Neuron (in vitro differentiated cells): ENCODE results near the gene SWT1.
"Not testable (repeated sequence)": the region's sequence is repeated elsewhere in the genome, so short reads cannot be mapped to it uniquely, and the experiment has no call there.

Experiments
- H2AFZ ChIP-seq: one replicate; pipeline ENCODE4 v1.6.1; 2013; ENCODE audit warnings: low read depth, mild to moderate bottlenecking, inconsistent platforms, low read length, moderate library complexity
- H3K27me3 ChIP-seq: one replicate; pipeline ENCODE4 v1.6.1; 2013; ENCODE audit warnings: low read length; ENCODE audit not compliant: insufficient read depth
- H3K36me3 ChIP-seq: one replicate; pipeline ENCODE4 v1.6.1; 2013; ENCODE audit warnings: low read length; ENCODE audit not compliant: insufficient read depth
- H3K4me1 ChIP-seq: one replicate; pipeline ENCODE4 v1.6.1; 2013; ENCODE audit warnings: low read length; ENCODE audit not compliant: insufficient read depth
- H3K4me3 ChIP-seq: 2 replicates; pipeline ENCODE4 v1.5.1; 2013; ENCODE audit warnings: mild to moderate bottlenecking, low read length, moderate library complexity
- H3K9me3 ChIP-seq: one replicate; pipeline ENCODE4 v1.6.1; 2013; ENCODE audit warnings: low read length

SWT1 gene

DNA sequence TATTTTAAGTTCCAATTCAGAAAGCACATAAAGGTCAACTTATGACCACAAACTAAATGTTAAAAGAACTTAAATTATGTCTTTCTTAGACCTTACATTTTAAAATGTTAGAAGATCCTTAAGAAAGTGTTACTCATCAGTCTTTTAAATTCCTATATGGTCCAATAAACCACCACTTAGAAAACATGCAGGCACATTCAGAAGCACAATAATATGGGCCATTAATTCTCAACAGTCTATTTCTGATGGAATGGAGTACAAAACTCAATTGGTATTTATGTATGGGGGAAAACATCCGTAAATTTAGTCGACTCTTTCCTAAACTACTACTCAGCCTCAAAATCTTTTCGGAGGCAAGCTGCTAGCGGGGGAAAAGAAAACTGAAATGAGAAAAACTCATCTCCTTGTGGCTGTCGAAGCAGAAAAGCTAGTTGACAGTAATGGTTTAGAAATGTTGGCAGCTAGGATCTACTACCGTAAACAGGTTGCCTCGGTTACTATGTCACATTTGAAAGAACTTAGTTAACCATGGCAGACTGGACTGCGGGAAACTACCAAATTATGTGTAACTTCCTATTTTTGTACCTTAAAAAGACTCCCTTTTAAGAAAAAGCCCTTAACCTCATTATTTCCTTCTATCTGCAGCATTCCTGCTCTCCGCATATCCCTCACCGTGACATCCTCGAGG, 1.2 kb upstream of the SWT1 start:
- peaks cover 17% of the 10 kb centered on the region for H3K4me1 ChIP-seq
- peak overlapping the region; percentile 94 for H3K4me3 ChIP-seq
- no peaks in the 10 kb centered on the region for H3K27me3 ChIP-seq
- no peaks in the 10 kb centered on the region for H3K9me3 ChIP-seq
- peaks cover 5% of the 10 kb centered on the region for H3K36me3 ChIP-seq
- peak overlapping the region; percentile 69 for H2AFZ ChIP-seq

DNA sequence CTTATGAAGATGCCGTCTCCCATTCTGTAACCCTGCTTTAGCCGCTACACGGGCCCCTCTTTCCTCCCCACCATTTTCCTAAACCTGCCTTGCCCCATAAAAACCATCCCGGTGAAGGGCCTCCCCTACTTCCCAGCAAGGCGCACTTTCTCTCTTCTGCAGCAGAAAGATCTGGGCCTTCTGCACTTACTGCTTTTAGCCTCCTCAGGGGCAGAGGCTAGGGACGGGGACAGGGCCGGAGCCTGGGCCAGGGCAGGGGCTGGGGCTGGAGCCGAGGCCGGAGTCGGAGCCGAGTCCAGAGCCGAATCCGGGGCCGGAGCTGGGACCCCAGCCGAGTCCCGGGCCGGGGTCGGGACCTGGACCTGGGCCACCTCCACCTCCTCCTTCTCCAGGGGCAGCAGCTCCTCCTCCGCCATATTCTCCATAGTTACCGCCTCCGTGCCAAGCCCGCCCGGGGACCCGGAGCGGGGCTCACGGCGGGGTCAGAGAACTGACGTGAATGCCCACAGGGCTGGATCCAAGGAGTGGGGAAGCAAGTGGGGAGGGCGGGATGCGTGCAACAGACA, 596 bp upstream of the SWT1 start:
- Histone ChIP-seq H3K4me3 (peak overlapping the region; percentile 94), H2AFZ (peak overlapping the region; percentile 69)

DNA sequence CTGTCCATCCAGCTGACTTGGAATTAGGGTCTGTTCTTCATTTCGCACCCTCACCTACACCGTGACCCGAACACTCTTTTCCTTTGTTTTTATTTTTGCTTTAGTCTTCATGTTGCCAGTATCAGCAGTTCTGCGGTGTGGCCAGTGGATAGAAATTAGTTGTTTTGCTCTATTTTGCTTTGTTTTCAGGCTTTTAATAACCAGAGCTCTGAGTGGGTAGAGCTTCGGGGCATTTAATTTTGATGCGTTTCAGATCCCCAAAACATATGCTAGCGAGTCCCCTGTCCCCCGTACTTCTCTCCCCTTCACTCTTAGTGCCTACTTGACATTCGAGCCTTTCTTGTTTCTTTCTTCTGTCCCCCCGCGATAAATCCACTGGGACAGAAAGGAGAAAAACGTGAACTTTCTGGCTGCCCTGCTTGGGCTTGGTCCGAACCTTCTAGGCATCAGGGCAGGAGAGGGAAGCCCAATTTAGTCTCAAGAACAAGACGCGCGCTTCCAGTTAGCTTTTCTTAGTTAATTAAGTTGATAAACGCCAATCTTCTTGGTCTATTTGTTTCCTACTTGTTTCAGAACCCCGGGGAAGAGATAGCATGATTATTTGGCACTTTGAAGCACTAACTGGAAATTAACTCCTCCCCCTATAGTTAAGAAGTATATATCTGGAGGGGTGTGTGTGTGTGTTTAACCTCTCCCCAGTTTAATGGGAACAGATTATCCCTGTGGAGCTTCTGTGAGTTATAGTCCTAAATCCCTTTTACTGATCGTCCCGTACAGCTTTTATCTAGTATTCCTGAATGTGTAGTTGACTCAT, 839 bp downstream of the SWT1 start:
- H3K4me1 ChIP-seq: peaks cover 17% of the 10 kb centered on the region
- no peaks in the 10 kb centered on the region for H3K36me3 ChIP-seq
- peak overlapping the region; percentile 94 for H3K4me3 ChIP-seq
- H2AFZ ChIP-seq: peak overlapping the region; percentile 89
- H3K27me3 ChIP-seq: no peaks in the 10 kb centered on the region
- no peaks in the 10 kb centered on the region for H3K9me3 ChIP-seq

More for the DNA sequence above, 596 bp upstream of the SWT1 start:
- Histone ChIP-seq H3K4me1 (peaks cover 17% of the 10 kb centered on the region), H3K36me3 (peaks cover 1% of the 10 kb centered on the region), H3K27me3 (no peaks in the 10 kb centered on the region), H3K9me3 (no peaks in the 10 kb centered on the region)

DNA sequence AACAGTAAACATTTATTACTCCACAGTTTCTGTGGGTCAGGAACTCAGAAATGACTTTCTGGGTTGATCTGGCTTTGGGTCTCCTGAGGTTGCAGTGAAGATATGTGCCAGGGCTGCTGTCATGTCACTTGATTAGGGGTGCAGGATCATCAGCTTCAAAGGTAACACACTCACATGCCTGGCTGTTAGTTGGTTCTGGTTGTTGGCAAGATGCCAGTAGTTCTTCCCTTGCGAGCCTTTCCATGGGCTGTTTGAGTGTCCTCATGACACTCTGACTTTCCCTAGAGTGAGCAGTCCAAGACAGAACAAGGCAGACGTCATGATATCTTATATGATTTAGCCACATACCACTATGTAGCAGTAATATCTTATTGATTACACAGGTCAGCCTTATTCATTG, 1.8 kb downstream of the SWT1 start:
- Histone ChIP-seq H2AFZ (no peak overlapping the region), H3K9me3 (no peaks in the 10 kb centered on the region), H3K4me3 (no peak overlapping the region), H3K36me3 (peaks cover 2% of the 10 kb centered on the region), H3K4me1 (peaks cover 17% of the 10 kb centered on the region), H3K27me3 (no peaks in the 10 kb centered on the region)

DNA sequence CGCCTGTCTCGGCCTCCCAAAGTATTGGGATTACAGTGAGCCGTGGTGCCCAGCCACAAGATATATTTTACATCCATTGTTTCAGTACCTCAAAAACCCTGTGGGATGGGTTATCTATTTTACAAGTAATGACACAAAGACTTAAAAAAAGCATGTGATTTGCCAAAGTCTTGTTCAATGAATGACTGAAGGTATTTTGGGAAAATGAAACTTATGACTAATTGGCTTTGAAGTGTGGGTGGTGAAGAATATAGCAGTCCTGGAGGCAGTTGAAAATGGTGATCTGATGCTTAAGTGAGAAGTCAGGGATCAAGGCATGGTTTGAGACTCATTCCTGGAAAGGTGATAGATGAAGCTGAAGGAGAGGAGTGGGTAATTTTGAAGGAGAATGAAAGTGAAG, 3.0 kb downstream of the SWT1 start:
- no peak overlapping the region for H3K4me3 ChIP-seq
- no peaks in the 10 kb centered on the region for H3K27me3 ChIP-seq
- peaks cover 16% of the 10 kb centered on the region for H3K4me1 ChIP-seq
- peaks cover 2% of the 10 kb centered on the region for H3K36me3 ChIP-seq
- no peaks in the 10 kb centered on the region for H3K9me3 ChIP-seq
- no peak overlapping the region for H2AFZ ChIP-seq

DNA sequence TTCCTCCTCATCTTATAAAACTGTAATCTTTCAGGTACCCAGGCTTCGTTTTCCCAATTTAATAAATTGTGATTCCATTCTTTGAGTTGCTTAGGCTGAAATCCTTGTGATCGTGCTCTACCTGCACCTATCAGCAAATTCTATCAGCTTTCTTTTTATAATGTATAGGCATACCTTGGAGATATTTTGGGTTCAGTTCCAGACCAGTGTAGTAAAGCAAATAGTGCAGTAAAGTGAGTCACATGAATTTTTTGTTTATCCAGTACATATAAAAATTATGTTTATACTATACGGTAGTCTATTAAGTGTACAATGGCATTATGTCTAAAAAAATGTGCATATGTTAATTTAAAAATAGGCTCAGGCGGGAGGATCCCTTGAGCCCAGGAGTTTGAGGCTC, 5.5 kb downstream of the SWT1 start:
- Histone ChIP-seq H2AFZ (no peak overlapping the region), H3K4me3 (no peak overlapping the region), H3K4me1 (peaks cover 9% of the 10 kb centered on the region), H3K36me3 (peaks cover 11% of the 10 kb centered on the region), H3K27me3 (no peaks in the 10 kb centered on the region), H3K9me3 (no peaks in the 10 kb centered on the region)

DNA sequence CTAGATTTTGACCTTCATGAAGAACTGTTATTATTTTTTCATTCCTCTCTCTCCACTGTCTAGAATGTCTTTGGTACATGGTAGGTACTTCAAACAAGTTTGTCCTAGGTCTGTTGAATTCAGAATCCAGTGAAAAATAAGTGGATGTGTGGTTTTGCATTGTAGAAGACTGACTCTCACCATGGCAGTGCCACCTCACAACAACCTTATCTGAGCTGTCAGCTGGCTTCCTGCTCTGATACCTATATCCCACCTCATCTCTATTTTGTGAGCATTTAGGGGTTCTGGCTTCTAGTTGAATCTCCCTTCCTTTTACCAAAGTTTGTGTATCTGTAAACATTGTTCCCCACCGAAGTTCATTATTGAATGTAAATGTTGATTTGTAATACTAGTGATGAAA, 9.1 kb downstream of the SWT1 start:
- no peaks in the 10 kb centered on the region for H3K4me1 ChIP-seq
- no peaks in the 10 kb centered on the region for H3K9me3 ChIP-seq
- no peak overlapping the region for H3K4me3 ChIP-seq
- H2AFZ ChIP-seq: no peak overlapping the region
- H3K27me3 ChIP-seq: no peaks in the 10 kb centered on the region
- H3K36me3 ChIP-seq: peaks cover 11% of the 10 kb centered on the region

DNA sequence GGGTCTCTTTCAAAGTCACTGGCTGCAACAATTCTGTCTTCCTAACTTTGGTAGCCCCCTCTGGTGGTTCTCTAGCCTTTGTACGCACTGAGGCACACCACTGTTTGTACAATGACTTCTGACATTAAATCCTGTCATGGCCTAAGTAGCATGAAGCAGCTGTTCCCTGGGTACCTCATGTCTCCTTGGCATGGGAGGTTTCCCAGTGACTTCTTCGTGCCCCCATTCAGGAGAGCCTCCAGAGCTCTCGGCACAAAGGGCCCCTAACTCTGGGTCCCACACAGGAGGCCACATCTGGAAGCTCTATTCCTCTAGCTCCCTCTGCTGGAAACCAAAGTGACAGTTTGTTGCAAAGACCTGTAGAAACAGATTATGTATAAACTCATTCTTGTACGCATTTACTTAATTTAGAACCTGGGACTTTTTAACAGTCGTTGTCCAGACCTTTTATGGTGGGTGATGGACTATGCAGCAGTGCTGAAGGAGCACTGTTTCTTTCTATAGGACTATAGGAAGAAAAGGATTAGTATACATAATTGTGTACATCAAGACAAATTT, 13.4 kb downstream of the SWT1 start:
- no peak overlapping the region for H3K4me3 ChIP-seq
- H3K9me3 ChIP-seq: no peaks in the 10 kb centered on the region
- peak overlapping the region; percentile 22 for H2AFZ ChIP-seq
- peaks cover 13% of the 10 kb centered on the region for H3K36me3 ChIP-seq
- H3K4me1 ChIP-seq: no peaks in the 10 kb centered on the region
- no peaks in the 10 kb centered on the region for H3K27me3 ChIP-seq

DNA sequence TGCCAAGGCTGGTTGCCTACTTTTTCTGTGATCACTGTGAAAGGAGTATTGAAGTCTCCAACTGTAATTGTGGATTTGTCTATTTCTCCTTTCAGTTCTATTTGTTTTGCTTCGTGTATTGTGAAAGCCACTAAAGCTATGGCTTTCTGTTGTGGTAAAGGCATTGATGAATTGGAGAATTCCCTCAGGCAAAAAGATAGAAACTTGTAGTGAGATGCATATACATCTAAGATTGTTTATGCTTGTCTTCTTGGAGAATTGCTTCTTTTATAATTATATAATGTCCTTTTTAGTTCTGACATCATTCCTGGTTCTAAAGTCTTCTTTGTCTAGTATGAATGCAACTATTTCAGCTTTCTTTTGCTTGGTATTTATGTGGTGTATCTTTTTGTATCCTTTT, 36.8 kb downstream of the SWT1 start:
- peaks cover 4% of the 10 kb centered on the region for H3K9me3 ChIP-seq
- H3K36me3 ChIP-seq: peaks cover 4% of the 10 kb centered on the region
- H3K4me3 ChIP-seq: no peak overlapping the region
- no peak overlapping the region for H2AFZ ChIP-seq
- no peaks in the 10 kb centered on the region for H3K27me3 ChIP-seq
- no peaks in the 10 kb centered on the region for H3K4me1 ChIP-seq

DNA sequence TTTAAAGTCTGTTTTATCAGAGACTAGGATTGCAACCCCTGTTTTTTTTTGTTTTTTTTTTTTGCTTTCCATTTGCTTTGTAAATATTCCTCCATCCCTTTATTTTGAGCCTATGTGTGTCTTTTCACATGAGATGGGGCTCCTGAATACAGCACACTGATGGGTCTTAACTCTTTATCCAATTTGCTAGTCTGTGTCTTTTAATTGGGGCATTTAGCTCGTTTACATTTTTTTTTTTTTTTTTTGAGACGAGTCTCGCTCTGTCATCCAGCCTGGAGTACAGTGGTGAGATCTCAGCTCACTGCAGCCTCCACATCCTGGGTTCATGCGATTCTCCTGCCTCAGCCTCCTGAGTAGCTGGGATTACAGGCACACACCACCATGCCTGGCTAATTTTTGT, 41.7 kb downstream of the SWT1 start:
- H3K4me3 ChIP-seq, H3K36me3 ChIP-seq, H2AFZ ChIP-seq, H3K9me3 ChIP-seq, H3K4me1 ChIP-seq, H3K27me3 ChIP-seq: not testable (repeated sequence)

DNA sequence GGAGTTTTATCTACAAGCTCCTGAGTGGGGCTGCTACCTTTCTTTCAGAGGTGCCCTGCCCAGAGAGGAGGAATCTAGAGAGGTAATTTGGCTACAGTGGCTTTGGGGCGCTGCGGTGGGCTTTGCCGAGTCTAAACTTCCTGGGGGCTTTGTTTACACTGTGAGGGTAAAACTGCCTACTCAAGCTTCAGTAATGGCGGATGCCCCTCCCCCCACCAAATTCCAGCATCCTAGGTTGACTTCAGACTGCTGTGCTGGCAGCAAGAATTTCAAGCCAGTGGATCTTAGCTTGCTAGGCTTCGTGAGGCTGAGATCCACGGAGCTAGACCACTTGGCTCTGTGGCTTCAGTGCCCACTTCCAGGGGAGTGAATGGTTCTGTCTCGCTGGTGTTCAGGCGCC, 43.9 kb downstream of the SWT1 start:
- H3K4me3 ChIP-seq: no peak overlapping the region
- no peaks in the 10 kb centered on the region for H3K36me3 ChIP-seq
- H3K9me3 ChIP-seq: peaks cover 2% of the 10 kb centered on the region
- no peaks in the 10 kb centered on the region for H3K4me1 ChIP-seq
- no peak overlapping the region for H2AFZ ChIP-seq
- no peaks in the 10 kb centered on the region for H3K27me3 ChIP-seq

DNA sequence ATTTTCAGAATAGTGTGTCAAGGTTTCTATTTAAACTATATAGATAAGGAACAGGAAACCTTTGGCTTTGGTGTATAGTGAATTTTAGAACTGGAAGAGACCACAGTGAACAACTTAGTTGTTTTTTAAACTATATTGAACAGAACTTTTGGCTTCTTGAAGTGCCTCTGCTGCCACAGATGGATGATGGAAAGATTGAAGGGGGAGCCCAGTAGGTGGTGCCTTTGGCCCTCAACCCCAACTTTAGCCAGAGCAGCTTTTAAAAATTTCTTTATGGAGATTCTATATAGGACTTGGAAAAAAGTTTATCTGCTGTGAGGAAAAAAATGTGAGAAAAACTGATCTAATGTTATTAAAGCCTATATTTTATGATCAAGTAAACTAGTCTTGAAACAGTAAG, 50.2 kb downstream of the SWT1 start:
- Histone ChIP-seq H3K36me3 (no peaks in the 10 kb centered on the region), H3K27me3 (no peaks in the 10 kb centered on the region), H3K4me3 (no peak overlapping the region), H3K4me1 (no peaks in the 10 kb centered on the region), H2AFZ (no peak overlapping the region), H3K9me3 (no peaks in the 10 kb centered on the region)

DNA sequence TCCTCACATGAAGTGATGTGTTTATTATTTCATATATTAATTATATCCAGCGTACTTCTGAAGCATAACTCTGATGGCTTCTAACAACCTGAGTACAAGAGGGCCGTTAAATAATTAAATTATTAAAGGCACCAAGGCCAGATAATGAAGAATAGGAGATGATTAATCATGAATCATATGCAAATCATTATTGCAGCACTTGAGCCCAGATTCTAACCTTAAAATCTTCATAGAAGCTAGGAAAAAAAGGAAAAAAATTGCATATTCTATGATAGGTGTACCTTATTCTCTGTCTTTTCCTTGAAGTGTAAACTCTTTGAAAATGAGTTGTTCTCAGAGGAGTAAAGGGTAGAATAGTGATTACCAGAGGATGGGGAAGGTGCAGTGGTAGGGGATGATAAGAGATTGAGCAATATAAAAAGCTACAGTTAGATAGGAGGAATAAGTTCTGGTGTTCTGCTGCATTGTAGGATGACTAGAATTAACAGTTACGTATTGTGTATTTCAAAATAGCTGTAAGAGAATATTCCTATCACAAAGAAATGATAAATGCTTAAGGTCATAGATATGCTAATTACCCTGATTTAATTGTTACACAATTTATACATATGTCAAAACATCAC, 51.1 kb downstream of the SWT1 start:
- Histone ChIP-seq H3K36me3 (no peaks in the 10 kb centered on the region), H3K9me3 (no peaks in the 10 kb centered on the region), H3K4me3 (no peak overlapping the region), H3K4me1 (no peaks in the 10 kb centered on the region), H3K27me3 (no peaks in the 10 kb centered on the region), H2AFZ (no peak overlapping the region)
